Natural killer cell (primary cell): ENCODE data around the gene DENND1A. TPM values are rescaled to one million over a fixed set of nuclear protein-coding genes. Genes with fewer than 3 reads are reported as not detected.

ENCODE experiments used
- ATAC-seq, 3 donors: fragments of 150-1000 bp in 2 of 3; fragments of 200-7000 bp in 1 of 3; cut with Tn5 transposase; 1 replicate in 1 of 3; 2 replicates in 2 of 3; pipeline ENCODE4 v1.10.0; 2021; ENCODE audit warnings: mild to moderate bottlenecking in 2 of 3, moderate library complexity in 2 of 3
- DNase-seq, 2 donors: peaks; one replicate each; pipeline versions ENCODE4 v3.0.0 to v3.0.0-alpha.2; 2013 to 2021; ENCODE audit warnings: mixed read lengths in 1 of 2
- H3K27ac ChIP-seq: one replicate; pipeline ENCODE4 v1.5.1; 2013; ENCODE audit warnings: mild to moderate bottlenecking, low read length
- H3K27me3 ChIP-seq: one replicate; pipeline ENCODE4 v1.6.1; 2013; ENCODE audit warnings: low read length; ENCODE audit not compliant: control insufficient read depth, insufficient read depth
- H3K36me3 ChIP-seq: one replicate; pipeline ENCODE4 v1.6.1; 2013; ENCODE audit warnings: low read length; ENCODE audit not compliant: control insufficient read depth, insufficient read depth
- H3K4me1 ChIP-seq: one replicate; pipeline ENCODE4 v1.6.1; 2013; ENCODE audit warnings: low read length; ENCODE audit not compliant: control insufficient read depth, insufficient read depth
- H3K4me3 ChIP-seq: one replicate; pipeline ENCODE4 v1.5.1; 2013; ENCODE audit warnings: low read length
- H3K9me3 ChIP-seq: one replicate; pipeline ENCODE4 v1.6.1; 2013; ENCODE audit warnings: low read length; ENCODE audit not compliant: control insufficient read depth, insufficient read depth
- H3K27ac Mint-ChIP-seq, 2 donors: one replicate each; pipeline ENCODE4 v1.8.0; 2022; ENCODE audit warnings: mild to moderate bottlenecking in 2 of 2, mixed read lengths in 2 of 2, moderate library complexity in 1 of 2
- H3K27me3 Mint-ChIP-seq, 2 donors: one replicate each; pipeline ENCODE4 v1.8.0; 2022; ENCODE audit warnings: low read depth in 2 of 2, mixed read lengths in 2 of 2
- H3K36me3 Mint-ChIP-seq: one replicate; pipeline ENCODE4 v1.8.0; 2022; ENCODE audit warnings: mixed read lengths
- H3K4me1 Mint-ChIP-seq, 2 donors: one replicate each; pipeline ENCODE4 v1.8.0; 2022; ENCODE audit warnings: mixed read lengths in 2 of 2
- H3K4me3 Mint-ChIP-seq: one replicate; pipeline ENCODE4 v1.8.0; 2022; ENCODE audit warnings: mild to moderate bottlenecking, moderate library complexity, mixed read lengths
- H3K9me3 Mint-ChIP-seq, 2 donors: one replicate each; pipeline ENCODE4 v1.8.0; 2022; ENCODE audit warnings: mixed read lengths in 2 of 2
- WGBS: methylation state at CpG from one replicate; pipeline ENCODE4 v1.1.7; 2013; ENCODE audit warnings: missing lambda C conversion rate; ENCODE audit not compliant: insufficient coverage; 5-methylcytosine and 5-hydroxymethylcytosine counted together
- intact Hi-C: fragments of 100-400 bp; cut with micrococcal nuclease; formaldehyde crosslinking; loops from one replicate; pipeline ENCODE4 v1.14.2; 2022
- total RNA-seq, 4 donors: library from RNA; stranded (reverse); fragments of 120-200 nt in 1 of 4; gene quantifications; one replicate each; pipeline versions ENCODE4 v1.2.3 to v1.2.4, GENCODE V29; 2013 to 2022
- TF ChIP-seq, protein P1 (sequence below): fragments of 200-600 bp; IDR thresholded peaks from one replicate; pipeline ENCODE4 v1.8.0; 2022; ENCODE audit warnings: antibody characterized with exemption

DENND1A gene
- total RNA-seq, 3 donors from 2014 or later (not counting 1 experiment from before 2014, with no cell fraction given): 27.8 to 37.6 (median 30.9) TPM

DNA sequence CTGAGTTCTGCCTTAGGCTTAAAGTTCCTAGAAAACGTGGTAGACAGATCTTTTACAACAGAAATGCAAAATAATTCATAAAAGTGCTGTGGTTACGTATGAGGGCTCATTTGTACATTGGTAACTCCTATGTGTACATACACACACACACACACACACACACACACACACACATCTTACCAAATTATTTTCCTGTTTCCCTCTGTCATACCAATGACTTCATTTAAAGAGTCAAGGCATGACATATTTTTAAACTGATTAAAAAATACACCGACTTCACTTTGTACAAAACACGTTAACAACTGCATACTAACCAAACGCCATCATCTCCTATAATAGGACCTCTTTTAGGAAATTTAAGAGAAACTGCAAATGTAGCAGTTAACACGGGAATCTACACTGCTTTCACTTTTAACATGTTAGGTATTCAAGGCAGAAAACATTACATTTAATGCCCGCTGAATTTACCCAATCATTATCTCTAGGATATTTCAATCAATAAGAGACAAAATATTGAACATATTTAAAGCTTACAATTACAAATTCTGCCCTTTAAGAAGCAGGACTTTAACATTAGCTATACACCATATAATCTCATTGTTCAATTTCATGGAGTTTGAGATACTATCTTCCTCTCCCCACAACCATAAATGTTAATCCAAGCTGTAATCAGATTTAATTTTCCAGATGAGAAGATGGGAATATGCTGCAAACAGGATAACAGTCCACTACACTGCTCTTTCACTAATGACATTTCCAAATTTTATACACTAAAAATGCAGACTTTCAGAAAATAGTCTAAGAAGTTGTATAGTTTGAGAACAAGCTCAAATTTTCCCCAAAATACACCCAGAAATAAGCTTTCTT is 133.1 kb downstream of the DENND1A start:
- H3K36me3 ChIP-seq: no peaks in the 10 kb centered on the region
- no peaks in the 10 kb centered on the region for H3K9me3 Mint-ChIP-seq
- no peaks in the 10 kb centered on the region for H3K9me3 ChIP-seq
- peaks cover 6% of the 10 kb centered on the region for H3K36me3 Mint-ChIP-seq
- peak overlapping the region in 1 of 2 donors; percentile 50 for H3K27ac Mint-ChIP-seq
- H3K27ac ChIP-seq: no peak overlapping the region
- H3K4me3 ChIP-seq: no peak overlapping the region
- WGBS: 34% methylated on average over 7 of the region's 7 CpGs
- intact Hi-C loops: no loop called here
- ATAC-seq (no peak), DNase-seq (no peak)
- H3K4me1 ChIP-seq: no peaks in the 10 kb centered on the region
- H3K4me1 Mint-ChIP-seq: peaks cover 17 to 23% of the 10 kb centered on the region in 2 donors
- no peaks in the 10 kb centered on the region for H3K27me3 Mint-ChIP-seq
- no peaks in the 10 kb centered on the region for H3K27me3 ChIP-seq
- peak overlapping the region; percentile 46 for H3K4me3 Mint-ChIP-seq
- TF ChIP-seq, protein P1, sequence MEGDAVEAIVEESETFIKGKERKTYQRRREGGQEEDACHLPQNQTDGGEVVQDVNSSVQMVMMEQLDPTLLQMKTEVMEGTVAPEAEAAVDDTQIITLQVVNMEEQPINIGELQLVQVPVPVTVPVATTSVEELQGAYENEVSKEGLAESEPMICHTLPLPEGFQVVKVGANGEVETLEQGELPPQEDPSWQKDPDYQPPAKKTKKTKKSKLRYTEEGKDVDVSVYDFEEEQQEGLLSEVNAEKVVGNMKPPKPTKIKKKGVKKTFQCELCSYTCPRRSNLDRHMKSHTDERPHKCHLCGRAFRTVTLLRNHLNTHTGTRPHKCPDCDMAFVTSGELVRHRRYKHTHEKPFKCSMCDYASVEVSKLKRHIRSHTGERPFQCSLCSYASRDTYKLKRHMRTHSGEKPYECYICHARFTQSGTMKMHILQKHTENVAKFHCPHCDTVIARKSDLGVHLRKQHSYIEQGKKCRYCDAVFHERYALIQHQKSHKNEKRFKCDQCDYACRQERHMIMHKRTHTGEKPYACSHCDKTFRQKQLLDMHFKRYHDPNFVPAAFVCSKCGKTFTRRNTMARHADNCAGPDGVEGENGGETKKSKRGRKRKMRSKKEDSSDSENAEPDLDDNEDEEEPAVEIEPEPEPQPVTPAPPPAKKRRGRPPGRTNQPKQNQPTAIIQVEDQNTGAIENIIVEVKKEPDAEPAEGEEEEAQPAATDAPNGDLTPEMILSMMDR: no peak

GRCh38 chr9:123796094-123796493 is 133.8 kb downstream of the DENND1A start:
- ATAC-seq (no peak), DNase-seq (no peak)
- Mint-ChIP-seq H3K27ac (peak overlapping the region in 1 of 2 donors; percentile 50), H3K4me3 (no peak overlapping the region), H3K27me3 (no peaks in the 10 kb centered on the region), H3K4me1 (peaks cover 17 to 23% of the 10 kb centered on the region in 2 donors), H3K36me3 (peaks cover 6% of the 10 kb centered on the region), H3K9me3 (no peaks in the 10 kb centered on the region)
- Histone ChIP-seq H3K9me3 (no peaks in the 10 kb centered on the region), H3K27me3 (no peaks in the 10 kb centered on the region), H3K4me3 (no peak overlapping the region), H3K36me3 (no peaks in the 10 kb centered on the region), H3K27ac (no peak overlapping the region), H3K4me1 (no peaks in the 10 kb centered on the region)
- 98% methylated on average over 2 of the region's 2 CpGs for WGBS
- TF ChIP-seq, protein P1: no peak
- intact Hi-C loops: no loop called here

GRCh38 chr9:123795336-123795735 is 134.6 kb downstream of the DENND1A start:
- Histone ChIP-seq H3K36me3 (no peaks in the 10 kb centered on the region), H3K9me3 (no peaks in the 10 kb centered on the region), H3K4me1 (no peaks in the 10 kb centered on the region), H3K4me3 (no peak overlapping the region), H3K27ac (no peak overlapping the region), H3K27me3 (no peaks in the 10 kb centered on the region)
- Mint-ChIP-seq H3K36me3 (peaks cover 6% of the 10 kb centered on the region), H3K27me3 (no peaks in the 10 kb centered on the region), H3K4me1 (peaks cover 17 to 23% of the 10 kb centered on the region in 2 donors), H3K4me3 (no peak overlapping the region), H3K9me3 (no peaks in the 10 kb centered on the region), H3K27ac (no peak overlapping the region)
- TF ChIP-seq, protein P1: no peak
- ATAC-seq (no peak), DNase-seq (no peak)
- intact Hi-C loops: no loop called here
- 97% methylated on average over 6 of the region's 7 CpGs for WGBS
